Ovary (tissue), 3 donors: Measurements from ENCODE around the gene HDDC2.

ENCODE experiments used
- CTCF ChIP-seq, 3 donors: fragments of 450-650 bp in 2 of 3; fragments of 200-600 bp in 1 of 3; IDR thresholded peaks; one replicate each; pipeline versions ENCODE4 v1.5.1 to v1.8.0; 2016 to 2022; ENCODE audit warnings: antibody characterized with exemption in 3 of 3, mild to moderate bottlenecking in 1 of 3
- EP300 ChIP-seq: sonication (generic); formaldehyde crosslinking; IDR thresholded peaks from one replicate; pipeline ENCODE4 v1.6.1; 2017; ENCODE audit warnings: antibody characterized with exemption
- POLR2A ChIP-seq: fragments of 450-650 bp; IDR thresholded peaks from one replicate; pipeline ENCODE4 v1.6.1; 2017; ENCODE audit warnings: antibody characterized with exemption, mild to moderate bottlenecking, moderate library complexity
- donor health status: DM: no; HTN: no; CAD: no.

- TF ChIP-seq CTCF (IDR thresholded peaks at IDR 0.05) (no peak), POLR2A (no peak), EP300 (no peak)
These were observed 51.3 kb downstream of the HDDC2 start for GRCh38 chr6:125250511-125250910.
